ENCODE measurements around the gene SLC25A21. TPM values are rescaled to one million over a fixed set of nuclear protein-coding genes. Genes with fewer than 3 reads are reported as not detected.

SLC25A21 gene
- total and polyA plus RNA-seq, 2 of the 13 experiments (the other 11 are each of a cell fraction or from before 2014, with no cell fraction given) = 1.9 to 2.9 TPM

DNA sequence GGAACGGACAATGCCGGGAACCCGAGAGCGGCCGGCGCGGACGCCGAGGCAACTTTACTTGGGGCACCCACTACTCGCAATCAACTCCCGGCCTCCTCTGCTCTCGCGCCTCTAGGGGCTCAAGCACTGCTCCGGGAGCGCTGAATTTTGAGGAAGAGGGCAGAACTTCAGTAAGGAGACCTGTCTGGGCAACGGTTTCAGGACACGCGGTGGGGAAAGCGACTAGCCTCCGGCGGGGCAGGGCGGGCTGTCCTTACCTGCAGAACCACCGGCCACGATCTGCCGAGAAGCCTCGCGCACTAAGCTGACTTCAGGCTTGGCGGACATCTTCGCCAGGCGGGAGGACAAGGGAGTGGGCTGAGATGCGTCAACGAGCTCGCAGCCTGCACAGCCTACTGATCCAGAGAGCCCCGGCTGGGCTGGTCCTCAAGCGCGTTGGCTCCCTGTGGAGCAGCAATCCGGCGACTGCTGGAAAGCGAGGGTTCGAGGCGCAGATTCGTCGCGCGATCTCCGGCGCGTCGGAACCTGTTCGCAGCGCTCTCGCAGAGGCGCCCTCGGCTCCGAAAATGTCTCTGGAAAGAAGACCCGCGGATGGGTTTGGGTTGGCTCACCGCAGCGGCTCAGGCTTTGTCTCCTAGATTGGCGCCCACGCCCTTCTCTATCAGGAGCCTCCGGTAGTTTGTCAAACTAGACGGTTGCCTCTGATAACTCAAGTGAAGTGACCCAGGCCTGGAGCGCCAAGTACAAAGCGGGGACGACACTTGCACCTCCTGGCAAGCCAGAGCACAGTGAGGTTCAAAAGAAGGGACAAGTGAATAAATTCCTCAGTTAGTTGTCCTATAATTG lies at the start of gene SLC25A21 (continued):
- TF ChIP-seq, protein P1, sequence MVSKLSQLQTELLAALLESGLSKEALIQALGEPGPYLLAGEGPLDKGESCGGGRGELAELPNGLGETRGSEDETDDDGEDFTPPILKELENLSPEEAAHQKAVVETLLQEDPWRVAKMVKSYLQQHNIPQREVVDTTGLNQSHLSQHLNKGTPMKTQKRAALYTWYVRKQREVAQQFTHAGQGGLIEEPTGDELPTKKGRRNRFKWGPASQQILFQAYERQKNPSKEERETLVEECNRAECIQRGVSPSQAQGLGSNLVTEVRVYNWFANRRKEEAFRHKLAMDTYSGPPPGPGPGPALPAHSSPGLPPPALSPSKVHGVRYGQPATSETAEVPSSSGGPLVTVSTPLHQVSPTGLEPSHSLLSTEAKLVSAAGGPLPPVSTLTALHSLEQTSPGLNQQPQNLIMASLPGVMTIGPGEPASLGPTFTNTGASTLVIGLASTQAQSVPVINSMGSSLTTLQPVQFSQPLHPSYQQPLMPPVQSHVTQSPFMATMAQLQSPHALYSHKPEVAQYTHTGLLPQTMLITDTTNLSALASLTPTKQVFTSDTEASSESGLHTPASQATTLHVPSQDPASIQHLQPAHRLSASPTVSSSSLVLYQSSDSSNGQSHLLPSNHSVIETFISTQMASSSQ (IDR thresholded peaks at IDR 0.05; ENCODE audit: low read depth) = peak; percentile 64; the same call in 1 of the 2 replicates
- TF ChIP-seq, protein P1 (CRISPR knock-in tag; IDR thresholded peaks at IDR 0.05; ENCODE audit: borderline replicate concordance) = peak; percentile 88
- TF ChIP-seq, protein P2, sequence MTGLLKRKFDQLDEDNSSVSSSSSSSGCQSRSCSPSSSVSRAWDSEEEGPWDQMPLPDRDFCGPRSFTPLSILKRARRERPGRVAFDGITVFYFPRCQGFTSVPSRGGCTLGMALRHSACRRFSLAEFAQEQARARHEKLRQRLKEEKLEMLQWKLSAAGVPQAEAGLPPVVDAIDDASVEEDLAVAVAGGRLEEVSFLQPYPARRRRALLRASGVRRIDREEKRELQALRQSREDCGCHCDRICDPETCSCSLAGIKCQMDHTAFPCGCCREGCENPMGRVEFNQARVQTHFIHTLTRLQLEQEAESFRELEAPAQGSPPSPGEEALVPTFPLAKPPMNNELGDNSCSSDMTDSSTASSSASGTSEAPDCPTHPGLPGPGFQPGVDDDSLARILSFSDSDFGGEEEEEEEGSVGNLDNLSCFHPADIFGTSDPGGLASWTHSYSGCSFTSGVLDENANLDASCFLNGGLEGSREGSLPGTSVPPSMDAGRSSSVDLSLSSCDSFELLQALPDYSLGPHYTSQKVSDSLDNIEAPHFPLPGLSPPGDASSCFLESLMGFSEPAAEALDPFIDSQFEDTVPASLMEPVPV (CRISPR knock-in tag; IDR thresholded peaks at IDR 0.05) = peak; percentile 99
- TF ChIP-seq ZNF557 (CRISPR knock-in tag; IDR thresholded peaks at IDR 0.05) = peak; percentile 95
- TF ChIP-seq ZNF724P (CRISPR knock-in tag; IDR thresholded peaks at IDR 0.05; ENCODE audit: borderline replicate concordance) = peak; percentile 96; the same call in 1 of the 2 replicates
- TF ChIP-seq, protein P3, sequence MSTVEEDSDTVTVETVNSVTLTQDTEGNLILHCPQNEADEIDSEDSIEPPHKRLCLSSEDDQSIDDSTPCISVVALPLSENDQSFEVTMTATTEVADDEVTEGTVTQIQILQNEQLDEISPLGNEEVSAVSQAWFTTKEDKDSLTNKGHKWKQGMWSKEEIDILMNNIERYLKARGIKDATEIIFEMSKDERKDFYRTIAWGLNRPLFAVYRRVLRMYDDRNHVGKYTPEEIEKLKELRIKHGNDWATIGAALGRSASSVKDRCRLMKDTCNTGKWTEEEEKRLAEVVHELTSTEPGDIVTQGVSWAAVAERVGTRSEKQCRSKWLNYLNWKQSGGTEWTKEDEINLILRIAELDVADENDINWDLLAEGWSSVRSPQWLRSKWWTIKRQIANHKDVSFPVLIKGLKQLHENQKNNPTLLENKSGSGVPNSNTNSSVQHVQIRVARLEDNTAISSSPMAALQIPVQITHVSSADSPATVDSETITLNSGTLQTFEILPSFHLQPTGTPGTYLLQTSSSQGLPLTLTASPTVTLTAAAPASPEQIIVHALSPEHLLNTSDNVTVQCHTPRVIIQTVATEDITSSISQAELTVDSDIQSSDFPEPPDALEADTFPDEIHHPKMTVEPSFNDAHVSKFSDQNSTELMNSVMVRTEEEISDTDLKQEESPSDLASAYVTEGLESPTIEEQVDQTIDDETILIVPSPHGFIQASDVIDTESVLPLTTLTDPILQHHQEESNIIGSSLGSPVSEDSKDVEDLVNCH (CRISPR knock-in tag; IDR thresholded peaks at IDR 0.05) = 0 out of 2 replicates have a peak, but pooled peaks have one; percentile 69
- TF ChIP-seq REPIN1 (CRISPR knock-in tag; IDR thresholded peaks at IDR 0.05; ENCODE audit: borderline replicate concordance, low read depth) = peak; percentile 99
- peak; percentile 75; the same call in 1 of the 2 replicates for TF ChIP-seq RELA (CRISPR knock-in tag; IDR thresholded peaks at IDR 0.05)
- TF ChIP-seq, protein P4, sequence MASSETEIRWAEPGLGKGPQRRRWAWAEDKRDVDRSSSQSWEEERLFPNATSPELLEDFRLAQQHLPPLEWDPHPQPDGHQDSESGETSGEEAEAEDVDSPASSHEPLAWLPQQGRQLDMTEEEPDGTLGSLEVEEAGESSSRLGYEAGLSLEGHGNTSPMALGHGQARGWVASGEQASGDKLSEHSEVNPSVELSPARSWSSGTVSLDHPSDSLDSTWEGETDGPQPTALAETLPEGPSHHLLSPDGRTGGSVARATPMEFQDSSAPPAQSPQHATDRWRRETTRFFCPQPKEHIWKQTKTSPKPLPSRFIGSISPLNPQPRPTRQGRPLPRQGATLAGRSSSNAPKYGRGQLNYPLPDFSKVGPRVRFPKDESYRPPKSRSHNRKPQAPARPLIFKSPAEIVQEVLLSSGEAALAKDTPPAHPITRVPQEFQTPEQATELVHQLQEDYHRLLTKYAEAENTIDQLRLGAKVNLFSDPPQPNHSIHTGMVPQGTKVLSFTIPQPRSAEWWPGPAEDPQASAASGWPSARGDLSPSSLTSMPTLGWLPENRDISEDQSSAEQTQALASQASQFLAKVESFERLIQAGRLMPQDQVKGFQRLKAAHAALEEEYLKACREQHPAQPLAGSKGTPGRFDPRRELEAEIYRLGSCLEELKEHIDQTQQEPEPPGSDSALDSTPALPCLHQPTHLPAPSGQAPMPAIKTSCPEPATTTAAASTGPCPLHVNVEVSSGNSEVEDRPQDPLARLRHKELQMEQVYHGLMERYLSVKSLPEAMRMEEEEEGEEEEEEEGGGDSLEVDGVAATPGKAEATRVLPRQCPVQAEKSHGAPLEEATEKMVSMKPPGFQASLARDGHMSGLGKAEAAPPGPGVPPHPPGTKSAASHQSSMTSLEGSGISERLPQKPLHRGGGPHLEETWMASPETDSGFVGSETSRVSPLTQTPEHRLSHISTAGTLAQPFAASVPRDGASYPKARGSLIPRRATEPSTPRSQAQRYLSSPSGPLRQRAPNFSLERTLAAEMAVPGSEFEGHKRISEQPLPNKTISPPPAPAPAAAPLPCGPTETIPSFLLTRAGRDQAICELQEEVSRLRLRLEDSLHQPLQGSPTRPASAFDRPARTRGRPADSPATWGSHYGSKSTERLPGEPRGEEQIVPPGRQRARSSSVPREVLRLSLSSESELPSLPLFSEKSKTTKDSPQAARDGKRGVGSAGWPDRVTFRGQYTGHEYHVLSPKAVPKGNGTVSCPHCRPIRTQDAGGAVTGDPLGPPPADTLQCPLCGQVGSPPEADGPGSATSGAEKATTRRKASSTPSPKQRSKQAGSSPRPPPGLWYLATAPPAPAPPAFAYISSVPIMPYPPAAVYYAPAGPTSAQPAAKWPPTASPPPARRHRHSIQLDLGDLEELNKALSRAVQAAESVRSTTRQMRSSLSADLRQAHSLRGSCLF (CRISPR knock-in tag; IDR thresholded peaks at IDR 0.05; ENCODE audit: borderline replicate concordance) = peak; percentile 87
- TF ChIP-seq NFRKB (IDR thresholded peaks at IDR 0.05) = peak; percentile 44; the same call in 1 of the 2 replicates
- TF ChIP-seq SNAI1 (CRISPR knock-in tag; IDR thresholded peaks at IDR 0.05; ENCODE audit: borderline replicate concordance) = peak; percentile 99
